H1 (cell line): ENCODE measurements around the gene UBIAD1.

Experiments used
- EGR1 ChIP-seq: IDR thresholded peaks from 2 replicates; pipeline ENCODE4 v1.6.1; 2011; ENCODE audit warnings: low read depth, low read length, borderline replicate concordance
- NRF1 ChIP-seq: IDR thresholded peaks from 2 replicates; pipeline ENCODE4 v1.6.1; 2011; ENCODE audit warnings: mild to moderate bottlenecking, low read depth, low read length, improper control_type of control experiment
- POLR2A ChIP-seq, 2 experiments: IDR thresholded peaks; 1 replicate in 1 of 2; 2 replicates in 1 of 2; pipeline ENCODE4 v1.6.1; 2011; ENCODE audit warnings: low read depth in 2 of 2, low read length in 2 of 2, mild to moderate bottlenecking in 2 of 2; ENCODE audit errors: control extremely low read depth in 1 of 2
- POLR2AphosphoS5 ChIP-seq: IDR thresholded peaks from 2 replicates; pipeline ENCODE4 v1.6.1; 2011; ENCODE audit warnings: low read depth, low read length
- ZNF274 ChIP-seq: IDR thresholded peaks from 2 replicates; pipeline ENCODE4 v1.7.0; 2012; ENCODE audit warnings: low read length, borderline replicate concordance; ENCODE audit errors: extremely low read depth
- TF ChIP-seq, protein P1 (sequence below), 3 experiments: IDR thresholded peaks; 1 replicate in 2 of 3; 2 replicates in 1 of 3; pipeline versions ENCODE4 v1.5.1 to v1.6.1; 2011; ENCODE audit warnings: low read length in 3 of 3, mild to moderate bottlenecking in 3 of 3, inconsistent platforms in 2 of 3, low read depth in 1 of 3, moderate library complexity in 1 of 3; ENCODE audit not compliant: insufficient read depth in 1 of 3; ENCODE audit errors: control extremely low read depth in 1 of 3
- TF ChIP-seq, protein P2 (sequence below): IDR thresholded peaks from 2 replicates; pipeline ENCODE4 v1.6.1; 2012; ENCODE audit warnings: inconsistent platforms

DNA sequence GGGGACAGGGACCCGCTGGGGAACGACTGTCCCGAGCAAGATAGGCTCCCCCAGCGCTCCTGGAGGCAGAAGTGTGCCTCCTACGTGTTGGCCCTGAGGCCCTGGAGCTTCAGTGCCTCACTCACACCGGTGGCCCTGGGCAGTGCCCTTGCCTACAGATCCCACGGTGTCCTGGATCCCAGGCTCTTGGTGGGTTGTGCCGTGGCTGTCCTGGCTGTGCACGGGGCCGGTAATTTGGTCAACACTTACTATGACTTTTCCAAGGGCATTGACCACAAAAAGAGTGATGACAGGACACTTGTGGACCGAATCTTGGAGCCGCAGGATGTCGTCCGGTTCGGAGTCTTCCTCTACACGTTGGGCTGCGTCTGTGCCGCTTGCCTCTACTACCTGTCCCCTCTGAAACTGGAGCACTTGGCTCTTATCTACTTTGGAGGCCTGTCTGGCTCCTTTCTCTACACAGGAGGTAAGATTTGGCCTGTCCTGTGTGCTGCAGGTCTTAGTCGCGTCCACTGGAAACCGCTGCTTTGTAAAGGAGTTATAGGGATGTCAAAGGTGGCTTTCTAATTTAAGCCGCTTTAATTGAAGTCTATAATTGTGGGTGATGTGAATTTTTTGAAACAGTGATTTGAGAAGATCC, 717 bp downstream of the UBIAD1 start:
- TF ChIP-seq, protein P1, sequence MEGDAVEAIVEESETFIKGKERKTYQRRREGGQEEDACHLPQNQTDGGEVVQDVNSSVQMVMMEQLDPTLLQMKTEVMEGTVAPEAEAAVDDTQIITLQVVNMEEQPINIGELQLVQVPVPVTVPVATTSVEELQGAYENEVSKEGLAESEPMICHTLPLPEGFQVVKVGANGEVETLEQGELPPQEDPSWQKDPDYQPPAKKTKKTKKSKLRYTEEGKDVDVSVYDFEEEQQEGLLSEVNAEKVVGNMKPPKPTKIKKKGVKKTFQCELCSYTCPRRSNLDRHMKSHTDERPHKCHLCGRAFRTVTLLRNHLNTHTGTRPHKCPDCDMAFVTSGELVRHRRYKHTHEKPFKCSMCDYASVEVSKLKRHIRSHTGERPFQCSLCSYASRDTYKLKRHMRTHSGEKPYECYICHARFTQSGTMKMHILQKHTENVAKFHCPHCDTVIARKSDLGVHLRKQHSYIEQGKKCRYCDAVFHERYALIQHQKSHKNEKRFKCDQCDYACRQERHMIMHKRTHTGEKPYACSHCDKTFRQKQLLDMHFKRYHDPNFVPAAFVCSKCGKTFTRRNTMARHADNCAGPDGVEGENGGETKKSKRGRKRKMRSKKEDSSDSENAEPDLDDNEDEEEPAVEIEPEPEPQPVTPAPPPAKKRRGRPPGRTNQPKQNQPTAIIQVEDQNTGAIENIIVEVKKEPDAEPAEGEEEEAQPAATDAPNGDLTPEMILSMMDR (IDR thresholded peaks at IDR 0.05; ENCODE audit: control extremely low read depth in 1 of 3, insufficient read depth in 1 of 3, low read depth in 1 of 3, low read length in 3 of 3): no peak
- TF ChIP-seq POLR2A (IDR thresholded peaks at IDR 0.05; ENCODE audit: control extremely low read depth in 1 of 2, low read depth in 2 of 2, low read length in 2 of 2): no peak
- no peak for TF ChIP-seq ZNF274
- TF ChIP-seq POLR2AphosphoS5: no peak
- TF ChIP-seq EGR1: no peak
- TF ChIP-seq, protein P2, sequence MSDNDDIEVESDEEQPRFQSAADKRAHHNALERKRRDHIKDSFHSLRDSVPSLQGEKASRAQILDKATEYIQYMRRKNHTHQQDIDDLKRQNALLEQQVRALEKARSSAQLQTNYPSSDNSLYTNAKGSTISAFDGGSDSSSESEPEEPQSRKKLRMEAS: no peak
- no peak for TF ChIP-seq NRF1
